RWPE1 (cell line): ENCODE data around the gene MBOAT1.
A peak's percentile ranks its signal among the peaks of the same experiment; 100 is the strongest.

Experiments
- CTCF ChIA-PET: fragments of 350-600 bp; sonication (Branson Sonifier 250); formaldehyde crosslinking; extraction: SDS; loops from one replicate; lab custom pipeline; 2021; lab: Yijun Ruan, JAX
- POLR2A ChIA-PET: fragments of 400-600 bp; formaldehyde crosslinking; extraction: SDS; loops from one replicate; lab custom pipeline; 2020; ENCODE audit warnings: antibody characterized with exemption; ENCODE audit not compliant: low non-redundant PET; lab: Yijun Ruan, JAX
- DNase-seq: peaks from one replicate; pipeline ENCODE4 v3.0.0; 2012; ENCODE audit warnings: low spot score
- H3K27ac ChIP-seq: fragments of 450-650 bp; 2 replicates; pipeline ENCODE4 v1.5.1; 2017
- CTCF ChIP-seq: fragments of 450-650 bp; conservative IDR thresholded peaks from 2 replicates; pipeline ENCODE4 v1.5.1; 2017; ENCODE audit warnings: low read depth, mild to moderate bottlenecking

The MBOAT1 gene

GRCh38 chr6:20126789-20127653, 85.2 kb downstream of the MBOAT1 start:
- CTCF ChIA-PET = interaction anchor here (0.6 to 2.2 kb wide), 13 partner anchors 12 to 1598 kb away, joined by 3 to 10 read pairs (median 4); partner anchors contain the start of gene MBOAT1
- POLR2A ChIA-PET = no interaction called here
- peak; percentile 89 for TF ChIP-seq CTCF
- H3K27ac ChIP-seq = no peak overlapping the region
- DNase-seq = peak; percentile 63

- CTCF ChIA-PET = interaction anchor here (0.7 to 2.2 kb wide), 10 partner anchors 11 to 86 kb away, joined by 3 to 10 read pairs (median 4); partner anchors contain the start of gene MBOAT1
- POLR2A ChIA-PET = no interaction called here
- no peak for TF ChIP-seq CTCF
- H3K27ac ChIP-seq = no peak overlapping the region
- no peak for DNase-seq
Observed at GRCh38 chr6:20126102-20126752, 86.0 kb downstream of the MBOAT1 start.

GRCh38 chr6:20124545-20124944, 87.7 kb downstream of the MBOAT1 start:
- CTCF ChIA-PET = no interaction called here

GRCh38 chr6:20119485-20119884, 92.8 kb downstream of the MBOAT1 start:
- H3K27ac ChIP-seq = no peak overlapping the region
- CTCF ChIA-PET = no interaction called here
- POLR2A ChIA-PET = interaction anchor here (0.7 kb wide), 1 partner anchor 12 kb away, joined by 3 read pairs; no protein-coding TSS in a partner anchor
- TF ChIP-seq CTCF = no peak
- no peak for DNase-seq

More at GRCh38 chr6:20124545-20124944, 87.7 kb downstream of the MBOAT1 start:
- H3K27ac ChIP-seq = no peak overlapping the region
- no peak for TF ChIP-seq CTCF
- DNase-seq = no peak
- POLR2A ChIA-PET = no interaction called here

- no peak overlapping the region for H3K27ac ChIP-seq
- POLR2A ChIA-PET = interaction anchor here (0.7 kb wide), 1 partner anchor 11 kb away, joined by 3 read pairs; no protein-coding TSS in a partner anchor
- DNase-seq = no peak
- CTCF ChIA-PET = no interaction called here
- TF ChIP-seq CTCF = no peak
Observed at GRCh38 chr6:20118892-20119291, 93.4 kb downstream of the MBOAT1 start.

GRCh38 chr6:20117474-20117873, 94.8 kb downstream of the MBOAT1 start:
- ChIA-PET CTCF (no interaction called here), POLR2A (no interaction called here)
- H3K27ac ChIP-seq = no peak overlapping the region
- DNase-seq = peak; percentile 78
- TF ChIP-seq CTCF = no peak
